Hepatocyte (in vitro differentiated cells): ENCODE measurements around the gene SPO11. TPM values are rescaled to one million over a fixed set of nuclear protein-coding genes. Genes with fewer than 3 reads are reported as not detected.
A peak's percentile ranks its signal among the peaks of the same experiment; 100 is the strongest.

ENCODE experiments used
- DNase-seq: peaks from one replicate; pipeline ENCODE4 v3.0.0-alpha.2; 2016; ENCODE audit warnings: low spot score
- H2AFZ ChIP-seq: fragments of 200-600 bp; sonication (generic); 2 replicates; pipeline ENCODE4 v1.6.0; 2016; ENCODE audit warnings: antibody characterized with exemption, mild to moderate bottlenecking
- H3K27ac ChIP-seq: fragments of 200-600 bp; sonication (generic); 2 replicates; pipeline ENCODE4 v1.5.1; 2016; ENCODE audit warnings: mild to moderate bottlenecking
- H3K27me3 ChIP-seq: fragments of 200-600 bp; sonication (generic); 2 replicates; pipeline ENCODE4 v1.6.1; 2016
- H3K36me3 ChIP-seq: fragments of 200-600 bp; sonication (generic); replicated peaks from 2 replicates; pipeline ENCODE4 v1.5.1; 2016; ENCODE audit warnings: low read depth; ENCODE audit not compliant: insufficient read depth
- H3K4me1 ChIP-seq: fragments of 200-600 bp; sonication (generic); 2 replicates; pipeline ENCODE4 v1.5.1; 2016; ENCODE audit warnings: mild to moderate bottlenecking, moderate library complexity; ENCODE audit not compliant: insufficient read depth
- H3K4me2 ChIP-seq: fragments of 200-600 bp; sonication (generic); 2 replicates; pipeline ENCODE4 v1.6.0; 2016
- H3K4me3 ChIP-seq: fragments of 200-600 bp; sonication (generic); 2 replicates; pipeline ENCODE4 v1.5.1; 2016; ENCODE audit warnings: mild to moderate bottlenecking
- H3K79me2 ChIP-seq: fragments of 200-600 bp; sonication (generic); 2 replicates; pipeline ENCODE4 v1.6.0; 2017; ENCODE audit warnings: mild to moderate bottlenecking
- H3K9me2 ChIP-seq: fragments of 200-600 bp; sonication (generic); replicated peaks from 2 replicates; pipeline ENCODE4 v1.6.0; 2017; ENCODE audit warnings: mild to moderate bottlenecking; ENCODE audit not compliant: insufficient read depth
- H3K9me3 ChIP-seq: fragments of 200-600 bp; sonication (generic); 2 replicates; pipeline ENCODE4 v1.5.1; 2016; ENCODE audit warnings: low read depth, mild to moderate bottlenecking
- H4K20me1 ChIP-seq: fragments of 200-600 bp; sonication (generic); 2 replicates; pipeline ENCODE4 v1.6.0; 2016; ENCODE audit warnings: mild to moderate bottlenecking; ENCODE audit not compliant: insufficient read depth, poor library complexity, severe bottlenecking
- EZH2 ChIP-seq: fragments of 200-600 bp; sonication (generic); IDR thresholded peaks from 2 replicates; pipeline ENCODE4 v1.6.1; 2016; ENCODE audit warnings: antibody characterized with exemption, mild to moderate bottlenecking, borderline replicate concordance
- EZH2phosphoT487 ChIP-seq: fragments of 200-600 bp; sonication (generic); IDR thresholded peaks from one replicate; pipeline ENCODE4 v1.6.1; 2018; ENCODE audit warnings: antibody characterized with exemption, mild to moderate bottlenecking, low read depth, moderate library complexity; ENCODE audit not compliant: unreplicated experiment, severe bottlenecking
- WGBS: methylation state at CpG from one replicate; pipeline ENCODE4 v1.1.6; 2016; ENCODE audit warnings: low lambda C conversion rate; ENCODE audit errors: missing lambda C conversion rate; 5-methylcytosine and 5-hydroxymethylcytosine counted together
- polyA plus RNA-seq: library from polyadenylated mRNA; unstranded; fragments of >200 nt; fragmentation: Nextera tagmentation; extraction: Ambion mirVana; gene quantifications from 2 replicates; pipeline ENCODE4 v1.2.1, GENCODE V29; 2016
- total RNA-seq: library from RNA; depleted of rRNA; stranded (reverse); fragments of >200 nt; gene quantifications from 2 replicates; pipeline ENCODE4 v1.2.3, GENCODE V29; 2014
- TF ChIP-seq, protein P1 (sequence below): fragments of 200-600 bp; sonication (generic); IDR thresholded peaks from 2 replicates; pipeline ENCODE4 v1.5.1; 2016; ENCODE audit warnings: antibody characterized with exemption, mild to moderate bottlenecking; ENCODE audit not compliant: poor library complexity

The SPO11 gene, protein sequence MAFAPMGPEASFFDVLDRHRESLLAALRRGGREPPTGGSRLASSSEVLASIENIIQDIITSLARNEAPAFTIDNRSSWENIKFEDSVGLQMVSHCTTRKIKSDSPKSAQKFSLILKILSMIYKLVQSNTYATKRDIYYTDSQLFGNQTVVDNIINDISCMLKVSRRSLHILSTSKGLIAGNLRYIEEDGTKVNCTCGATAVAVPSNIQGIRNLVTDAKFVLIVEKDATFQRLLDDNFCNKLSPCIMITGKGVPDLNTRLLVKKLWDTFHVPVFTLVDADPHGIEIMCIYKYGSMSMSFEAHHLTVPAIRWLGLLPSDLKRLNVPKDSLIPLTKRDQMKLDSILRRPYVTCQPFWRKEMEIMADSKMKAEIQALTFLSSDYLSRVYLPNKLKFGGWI
- not detected in 2 replicates for total RNA-seq
- polyA plus RNA-seq = not detected in 2 replicates

GRCh38 chr20:57329608-57330221 is at the start of gene SPO11:
TSS of gene SPO11 (plus strand) at chr20:57329803. CDS start at chr20:57329868, 65 bp downstream.
- no peak within 1 kb of the TSS for H3K27ac ChIP-seq
- H3K36me3 ChIP-seq = no peaks in the 10 kb centered on the region
- H3K27me3 ChIP-seq = peaks cover 7% of the 10 kb centered on the region
- H4K20me1 ChIP-seq = no peaks in the 10 kb centered on the region
- H3K4me2 ChIP-seq = no peak within 1 kb of the TSS
- no peak within 1 kb of the TSS for H3K4me3 ChIP-seq
- peak; percentile 26 for DNase-seq
- TF ChIP-seq, protein P1, sequence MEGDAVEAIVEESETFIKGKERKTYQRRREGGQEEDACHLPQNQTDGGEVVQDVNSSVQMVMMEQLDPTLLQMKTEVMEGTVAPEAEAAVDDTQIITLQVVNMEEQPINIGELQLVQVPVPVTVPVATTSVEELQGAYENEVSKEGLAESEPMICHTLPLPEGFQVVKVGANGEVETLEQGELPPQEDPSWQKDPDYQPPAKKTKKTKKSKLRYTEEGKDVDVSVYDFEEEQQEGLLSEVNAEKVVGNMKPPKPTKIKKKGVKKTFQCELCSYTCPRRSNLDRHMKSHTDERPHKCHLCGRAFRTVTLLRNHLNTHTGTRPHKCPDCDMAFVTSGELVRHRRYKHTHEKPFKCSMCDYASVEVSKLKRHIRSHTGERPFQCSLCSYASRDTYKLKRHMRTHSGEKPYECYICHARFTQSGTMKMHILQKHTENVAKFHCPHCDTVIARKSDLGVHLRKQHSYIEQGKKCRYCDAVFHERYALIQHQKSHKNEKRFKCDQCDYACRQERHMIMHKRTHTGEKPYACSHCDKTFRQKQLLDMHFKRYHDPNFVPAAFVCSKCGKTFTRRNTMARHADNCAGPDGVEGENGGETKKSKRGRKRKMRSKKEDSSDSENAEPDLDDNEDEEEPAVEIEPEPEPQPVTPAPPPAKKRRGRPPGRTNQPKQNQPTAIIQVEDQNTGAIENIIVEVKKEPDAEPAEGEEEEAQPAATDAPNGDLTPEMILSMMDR = peak; percentile 31
- TF ChIP-seq EZH2phosphoT487 = no peak
- TF ChIP-seq EZH2 = no peak
- H3K9me2 ChIP-seq = no peaks in the 10 kb centered on the region
- H3K4me1 ChIP-seq = no peaks in the 10 kb centered on the region
- WGBS = 83% methylated on average over 40 of the region's 40 CpGs
- no peaks in the 10 kb centered on the region for H3K9me3 ChIP-seq
- H3K79me2 ChIP-seq = no peaks in the 10 kb centered on the region
- H2AFZ ChIP-seq = no peak within 1 kb of the TSS

GRCh38 chr20:57280221-57280620 is 49.4 kb upstream of the SPO11 start:
- H3K4me3 ChIP-seq = no peak overlapping the region

DNA sequence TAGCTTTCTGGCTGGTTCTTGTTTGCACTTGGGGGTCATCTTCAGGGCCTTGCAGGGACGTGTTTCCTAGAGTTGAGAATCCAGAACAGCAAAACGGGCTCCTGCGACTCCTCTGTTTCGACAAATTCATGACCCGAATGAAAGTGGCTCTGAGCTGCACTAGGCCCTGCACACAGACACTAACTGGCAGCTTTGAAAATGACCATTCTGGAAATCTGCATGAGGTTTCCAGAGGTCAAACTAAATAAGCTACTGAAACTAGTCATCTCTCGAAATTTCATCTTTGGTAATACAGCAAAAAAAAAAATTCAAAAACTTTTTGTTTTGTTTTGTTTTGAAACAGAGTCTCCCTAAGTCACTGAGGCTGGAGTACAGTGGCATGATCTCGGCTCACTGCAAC is 47.7 kb upstream of the SPO11 start:
- Histone ChIP-seq H4K20me1 (no peaks in the 10 kb centered on the region), H3K27ac (peak overlapping the region; percentile 84), H3K4me3 (no peak overlapping the region), H3K4me1 (peaks cover 33% of the 10 kb centered on the region), H3K36me3 (no peaks in the 10 kb centered on the region), H2AFZ (no peak overlapping the region), H3K9me2 (no peaks in the 10 kb centered on the region), H3K9me3 (no peaks in the 10 kb centered on the region), H3K79me2 (no peaks in the 10 kb centered on the region), H3K27me3 (no peaks in the 10 kb centered on the region), H3K4me2 (peak overlapping the region; percentile 51)
- TF ChIP-seq EZH2phosphoT487 = no peak
- TF ChIP-seq, protein P1 = no peak
- no peak for TF ChIP-seq EZH2
- 90% methylated on average over 7 of the region's 7 CpGs for WGBS
- DNase-seq = no peak

More at GRCh38 chr20:57280221-57280620, 49.4 kb upstream of the SPO11 start:
- H3K9me3 ChIP-seq = no peaks in the 10 kb centered on the region
- 91% methylated on average over 10 of the region's 10 CpGs for WGBS
- no peak for TF ChIP-seq EZH2
- TF ChIP-seq, protein P1 = no peak
- TF ChIP-seq EZH2phosphoT487 = no peak
- H3K27me3 ChIP-seq = no peaks in the 10 kb centered on the region
- no peak overlapping the region for H3K4me2 ChIP-seq
- no peaks in the 10 kb centered on the region for H3K79me2 ChIP-seq
- no peak overlapping the region for H2AFZ ChIP-seq
- peaks cover 32% of the 10 kb centered on the region for H3K4me1 ChIP-seq
- no peak for DNase-seq
- no peaks in the 10 kb centered on the region for H3K36me3 ChIP-seq
- no peaks in the 10 kb centered on the region for H4K20me1 ChIP-seq
- no peak overlapping the region for H3K27ac ChIP-seq
- no peaks in the 10 kb centered on the region for H3K9me2 ChIP-seq
